ENCODE measurements around the gene GMDS.

DNA sequence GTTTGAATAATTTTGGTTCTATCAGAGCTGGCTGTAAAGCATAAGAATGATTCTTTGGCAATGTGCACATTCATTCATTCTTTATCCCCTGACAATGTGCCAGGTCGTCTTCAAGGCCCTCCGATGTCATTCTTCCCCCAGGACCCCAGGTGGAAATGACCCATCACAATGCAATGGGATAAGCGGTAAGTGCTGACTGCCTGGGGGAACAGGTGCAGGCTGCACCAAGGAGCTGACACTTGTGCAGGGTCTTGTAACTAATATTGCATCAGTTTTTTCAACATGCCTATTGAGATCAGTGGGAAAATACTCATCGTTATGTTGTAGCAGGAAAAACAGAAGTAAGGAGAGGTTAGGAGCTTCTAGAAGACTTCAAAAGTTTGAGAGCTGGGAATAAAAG, 530.1 kb downstream of the GMDS start:
- TF ChIP-seq CTCF (conservative IDR thresholded peaks at IDR 0.05 in 1 of 2, IDR thresholded peaks at IDR 0.05 in 1 of 2; ENCODE audit: extremely low read depth in 1 of 2, insufficient read depth in 1 of 2, low read depth in 1 of 2, low read length in 2 of 2) (no peak), EZH2 (IDR thresholded peaks at IDR 0.05; ENCODE audit: borderline replicate concordance, low read length) (no peak)
